ENCODE results near the gene GLRA2.

GRCh38 chrX:14738643-14739042, 209.3 kb downstream of the GLRA2 start:
- TF ChIP-seq, protein P1, sequence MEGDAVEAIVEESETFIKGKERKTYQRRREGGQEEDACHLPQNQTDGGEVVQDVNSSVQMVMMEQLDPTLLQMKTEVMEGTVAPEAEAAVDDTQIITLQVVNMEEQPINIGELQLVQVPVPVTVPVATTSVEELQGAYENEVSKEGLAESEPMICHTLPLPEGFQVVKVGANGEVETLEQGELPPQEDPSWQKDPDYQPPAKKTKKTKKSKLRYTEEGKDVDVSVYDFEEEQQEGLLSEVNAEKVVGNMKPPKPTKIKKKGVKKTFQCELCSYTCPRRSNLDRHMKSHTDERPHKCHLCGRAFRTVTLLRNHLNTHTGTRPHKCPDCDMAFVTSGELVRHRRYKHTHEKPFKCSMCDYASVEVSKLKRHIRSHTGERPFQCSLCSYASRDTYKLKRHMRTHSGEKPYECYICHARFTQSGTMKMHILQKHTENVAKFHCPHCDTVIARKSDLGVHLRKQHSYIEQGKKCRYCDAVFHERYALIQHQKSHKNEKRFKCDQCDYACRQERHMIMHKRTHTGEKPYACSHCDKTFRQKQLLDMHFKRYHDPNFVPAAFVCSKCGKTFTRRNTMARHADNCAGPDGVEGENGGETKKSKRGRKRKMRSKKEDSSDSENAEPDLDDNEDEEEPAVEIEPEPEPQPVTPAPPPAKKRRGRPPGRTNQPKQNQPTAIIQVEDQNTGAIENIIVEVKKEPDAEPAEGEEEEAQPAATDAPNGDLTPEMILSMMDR (IDR thresholded peaks at IDR 0.05) = no peak
- no peak for TF ChIP-seq POLR2A (IDR thresholded peaks at IDR 0.05)
